ENCODE measurements around the gene SPATA31E1.

The SPATA31E1 gene

DNA sequence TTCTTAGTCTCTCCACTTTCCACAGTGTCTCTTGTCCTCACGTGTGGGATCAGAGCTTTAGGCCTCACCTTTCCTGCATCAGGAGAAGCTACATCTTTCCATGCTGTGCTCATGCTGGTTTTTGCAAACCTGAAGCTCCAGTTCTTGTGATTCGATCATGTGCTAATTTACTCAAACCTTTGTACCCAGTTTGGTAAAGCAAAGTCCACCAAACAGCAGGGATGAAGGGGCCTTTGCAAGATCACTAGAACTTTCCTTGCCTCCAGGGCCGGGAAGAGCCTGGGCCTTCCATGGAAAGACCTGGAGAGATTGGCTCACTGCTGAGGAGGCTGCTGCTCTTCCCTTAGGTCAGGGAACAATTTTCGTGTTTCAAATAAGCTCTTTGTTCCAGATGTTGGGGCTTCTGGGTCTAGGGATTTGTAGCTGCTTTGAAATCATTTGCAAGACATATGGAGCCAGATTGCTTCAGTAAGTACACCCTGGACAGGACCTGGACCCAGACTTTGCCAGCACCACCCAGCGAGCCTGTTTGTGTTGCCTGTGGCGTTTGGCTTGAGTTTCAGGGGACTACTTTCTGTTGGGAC lies 18.7 kb upstream of the SPATA31E1 start:
- no peak for DNase-seq (ENCODE audit: low spot score)

DNA sequence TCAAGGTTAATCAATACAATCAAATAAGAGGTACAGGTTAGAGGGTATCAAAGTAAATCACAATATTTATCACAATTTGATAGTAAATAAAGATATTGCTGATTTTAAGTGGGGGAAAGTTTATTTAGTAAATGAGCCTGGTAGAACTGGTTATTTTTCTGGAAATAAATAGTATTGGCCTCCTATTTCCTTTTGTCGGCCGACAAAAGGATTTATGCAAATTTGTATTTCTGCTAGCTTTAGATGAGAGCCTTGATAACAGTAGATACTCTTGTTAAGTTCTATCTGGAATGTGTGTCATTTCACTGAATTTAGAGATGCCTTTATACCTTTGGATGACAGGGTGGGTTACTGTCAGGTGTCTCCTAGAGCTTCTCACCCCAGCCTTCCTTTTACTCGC lies 17.8 kb upstream of the SPATA31E1 start:
- DNase-seq (ENCODE audit: low spot score) = no peak

- DNase-seq (ENCODE audit: low spot score) = no peak
Observed at GRCh38 chr9:87865626-87866025, 17.1 kb upstream of the SPATA31E1 start.

- no peak for DNase-seq (ENCODE audit: low spot score)
Observed at GRCh38 chr9:87867391-87867790, 15.3 kb upstream of the SPATA31E1 start.

DNA sequence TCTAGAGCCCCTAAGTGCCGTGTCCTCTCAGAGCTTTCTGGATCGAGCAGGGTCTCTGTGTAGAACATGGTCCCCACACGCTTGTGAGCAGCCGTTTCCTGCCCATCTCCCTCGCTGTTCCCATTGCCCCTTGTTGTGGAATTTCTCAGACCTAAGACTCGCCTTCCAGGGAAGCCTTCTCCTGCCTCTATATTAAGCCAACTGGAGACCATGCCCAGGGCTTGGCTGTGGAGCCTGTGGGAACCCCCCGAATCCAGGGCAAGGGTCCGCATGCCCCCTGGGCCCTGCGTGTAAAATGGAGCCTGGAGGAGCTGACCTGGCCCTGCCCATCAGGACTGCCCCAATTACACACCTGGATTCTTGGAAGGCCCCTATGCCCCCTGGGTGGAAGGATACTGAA lies 14.5 kb upstream of the SPATA31E1 start:
- no peak for DNase-seq (ENCODE audit: low spot score)

DNA sequence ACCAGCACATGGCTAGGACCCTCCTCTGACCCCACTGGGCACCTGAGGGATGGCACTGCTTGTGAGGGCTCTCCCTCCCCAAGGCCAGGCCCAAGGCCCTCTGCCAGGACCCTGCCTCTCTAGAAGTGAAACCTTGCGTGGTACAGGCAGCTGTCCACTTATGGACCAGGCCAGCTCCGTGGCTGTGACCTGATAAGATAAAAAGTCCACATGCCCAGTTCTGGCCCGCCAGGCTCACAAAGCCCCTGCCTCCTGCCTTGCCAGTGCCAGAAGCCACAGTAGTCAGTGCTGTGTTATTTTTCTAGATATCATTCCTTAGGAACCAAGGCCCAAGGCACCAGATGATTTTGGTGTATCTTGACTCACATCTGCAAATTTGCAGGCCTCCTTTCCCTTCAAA lies 14.0 kb upstream of the SPATA31E1 start:
- no peak for DNase-seq (ENCODE audit: low spot score)

DNA sequence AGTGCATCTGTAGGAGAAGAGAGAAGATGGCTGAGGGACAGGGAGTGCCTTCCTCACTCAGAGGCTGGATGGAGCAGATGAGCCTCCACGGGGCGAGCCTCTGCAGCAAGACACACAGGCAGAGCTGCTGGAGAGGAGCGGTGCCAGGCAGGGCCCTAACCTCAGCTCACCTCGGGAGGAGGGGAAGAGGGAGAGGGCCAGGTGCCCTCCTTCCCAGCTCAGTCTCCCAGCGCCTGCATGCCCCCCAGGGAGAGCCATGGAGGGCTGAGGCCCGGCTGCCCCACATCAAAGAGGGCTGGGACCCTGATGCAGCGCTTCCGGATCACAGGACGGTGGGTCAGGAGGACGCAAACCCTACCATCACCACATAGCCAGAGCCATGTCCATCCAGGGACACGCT lies 13.6 kb upstream of the SPATA31E1 start:
- DNase-seq (ENCODE audit: low spot score) = no peak

- no peak for DNase-seq (ENCODE audit: low spot score)
Observed at GRCh38 chr9:87871425-87872078, 11.1 kb upstream of the SPATA31E1 start.

DNA sequence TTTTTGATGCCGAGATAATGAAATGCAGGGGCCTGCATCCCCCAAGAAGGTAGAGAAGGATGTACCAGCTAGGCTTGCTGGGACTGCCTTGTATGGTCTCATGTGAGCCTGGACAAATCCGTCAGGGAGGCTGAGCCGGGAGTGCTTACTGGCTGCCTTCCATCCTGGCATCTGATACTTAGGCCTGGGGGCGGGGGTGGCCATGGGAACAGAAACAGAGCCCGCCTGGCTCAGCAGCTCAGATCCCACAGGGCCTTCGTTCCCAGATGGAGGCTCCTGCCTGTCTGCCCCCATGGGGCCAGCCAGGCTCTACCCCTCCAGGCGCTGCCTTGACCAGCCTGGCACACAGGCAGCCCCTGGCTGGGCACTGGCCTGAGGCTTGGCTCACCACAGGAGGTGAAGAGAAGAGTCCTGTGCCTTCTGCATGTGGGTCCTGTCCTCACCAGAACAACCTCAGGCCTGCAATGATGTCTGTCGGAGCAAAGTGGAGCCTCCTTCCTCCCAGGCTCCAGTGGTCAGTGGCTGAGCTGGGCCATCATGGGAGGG lies 10.5 kb upstream of the SPATA31E1 start:
- no peak for DNase-seq (ENCODE audit: low spot score)

GRCh38 chr9:87873607-87874303 lies 8.9 kb upstream of the SPATA31E1 start:
- no peak for DNase-seq (ENCODE audit: low spot score)

- no peak for DNase-seq (ENCODE audit: low spot score)
Observed at GRCh38 chr9:87874304-87874623, 8.4 kb upstream of the SPATA31E1 start.

DNA sequence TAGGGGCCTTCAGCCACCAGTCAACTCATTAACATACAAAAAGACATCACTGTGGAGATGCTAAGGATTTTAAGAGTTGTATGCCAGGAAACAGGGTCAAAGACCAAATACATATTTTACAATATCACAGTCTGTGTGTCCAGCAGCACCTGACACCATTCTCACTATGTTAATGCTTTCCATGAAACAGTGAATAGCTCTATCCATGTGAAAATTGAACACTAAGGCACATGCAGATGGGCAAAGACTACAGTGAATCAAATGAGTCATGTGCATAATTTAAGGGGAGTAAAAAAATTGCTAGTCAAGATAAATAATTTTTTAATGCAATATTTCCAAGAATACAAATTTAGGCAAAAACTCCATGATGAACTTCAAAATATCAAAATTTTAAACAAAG lies 7.6 kb upstream of the SPATA31E1 start:
- no peak for DNase-seq (ENCODE audit: low spot score)

- no peak for DNase-seq (ENCODE audit: low spot score)
Observed at GRCh38 chr9:87875831-87876545, 6.7 kb upstream of the SPATA31E1 start.

DNA sequence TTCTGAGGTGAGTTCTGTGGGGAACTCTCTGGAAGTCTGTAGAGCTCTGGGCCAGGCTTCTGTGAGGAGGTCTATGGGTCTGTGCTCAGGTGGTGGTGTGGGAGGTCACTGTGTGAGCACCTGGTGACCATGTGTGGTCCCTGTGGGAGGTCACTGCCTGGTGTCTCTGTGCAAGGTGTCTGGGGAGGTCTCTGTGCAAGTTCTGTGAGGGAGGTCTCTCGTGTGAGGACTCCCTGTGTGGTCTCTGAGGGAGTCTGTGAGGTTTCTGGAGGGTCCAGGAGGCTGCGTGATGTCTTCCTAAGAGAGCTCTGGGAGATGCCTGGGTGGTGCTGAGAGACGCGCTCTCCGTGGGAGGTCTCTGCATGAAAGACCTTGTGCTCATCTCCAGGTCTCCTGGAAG lies 6.0 kb upstream of the SPATA31E1 start:
- no peak for DNase-seq (ENCODE audit: low spot score)

DNA sequence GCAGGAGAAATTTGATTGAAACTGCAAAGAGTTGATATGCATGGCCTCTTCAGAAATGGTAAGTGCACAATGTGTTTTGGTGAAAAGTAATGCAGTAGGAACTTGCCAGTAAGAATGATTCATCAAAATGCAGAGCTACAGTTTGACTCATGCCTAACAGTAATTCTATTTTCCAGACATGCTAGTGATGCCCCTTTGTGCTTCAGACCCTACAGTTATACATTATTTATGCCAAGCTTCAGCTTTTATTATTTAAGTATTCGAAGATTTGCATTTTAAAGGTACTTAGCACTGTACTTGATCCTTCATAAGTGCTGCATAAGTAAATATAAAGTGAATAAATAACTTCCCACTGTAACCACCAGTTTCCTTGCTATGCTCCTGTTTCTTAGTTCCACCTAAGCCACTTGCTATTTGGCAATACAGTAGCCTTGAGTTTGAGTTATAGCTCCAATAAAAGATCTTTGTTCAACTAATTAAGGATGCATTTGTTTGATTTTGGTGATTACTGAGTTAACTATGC lies 3.6 kb upstream of the SPATA31E1 start:
- no peak for DNase-seq (ENCODE audit: low spot score)

DNA sequence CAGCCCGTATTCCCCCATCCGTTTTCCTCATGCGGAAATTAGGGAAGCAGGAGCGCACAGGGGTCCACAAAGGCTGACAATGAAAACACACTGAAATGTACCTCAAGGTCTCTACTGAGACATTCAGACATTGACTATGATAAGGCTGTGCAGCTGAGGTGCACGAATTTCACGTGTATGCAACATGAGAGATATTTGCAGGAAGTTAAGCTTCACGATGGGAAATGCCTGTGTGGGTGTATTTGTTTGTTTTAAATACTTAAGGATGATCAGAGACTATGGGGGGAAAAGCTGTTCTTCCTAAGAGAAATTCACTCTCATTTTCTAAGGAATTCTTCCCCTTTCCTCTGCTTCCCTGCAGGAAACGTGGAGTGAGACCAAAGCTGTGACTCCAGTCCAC lies 2.6 kb upstream of the SPATA31E1 start:
- DNase-seq (ENCODE audit: low spot score) = peak; percentile 41

GRCh38 chr9:87880683-87881082 lies 2.0 kb upstream of the SPATA31E1 start:
- DNase-seq (ENCODE audit: low spot score) = no peak

DNA sequence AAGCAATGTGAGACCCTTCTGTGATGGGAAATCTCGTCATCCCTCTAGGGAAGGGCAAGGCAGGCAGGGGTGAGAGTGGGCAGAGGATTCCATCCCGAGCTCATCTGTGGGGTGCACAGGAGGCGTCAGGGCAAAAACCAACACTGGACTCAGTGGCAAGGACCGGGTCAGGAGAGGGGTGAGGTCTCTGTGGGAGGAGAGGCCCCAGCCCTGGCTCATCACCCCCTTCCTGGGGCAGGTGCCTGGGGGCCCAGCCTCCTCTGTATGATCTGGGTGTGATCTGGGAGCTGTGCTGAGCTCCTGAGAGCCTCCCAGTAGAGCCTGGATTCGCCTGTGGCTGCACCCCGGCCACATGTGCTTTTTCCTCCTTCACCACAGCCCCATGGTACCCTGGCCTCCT lies 597 bp downstream of the SPATA31E1 start:
- no peak for DNase-seq (ENCODE audit: low spot score)

- DNase-seq (ENCODE audit: low spot score) = no peak
Observed at GRCh38 chr9:87883990-87884389, 1.3 kb downstream of the SPATA31E1 start.

GRCh38 chr9:87884578-87885459 lies 2.1 kb downstream of the SPATA31E1 start:
- DNase-seq (ENCODE audit: low spot score) = no peak

GRCh38 chr9:87885484-87886189 lies 3.0 kb downstream of the SPATA31E1 start:
- no peak for DNase-seq (ENCODE audit: low spot score)

Data from kidney capillary endothelial cell (primary cell).